Naive thymus-derived CD8-positive, alpha-beta T cell (primary cell): ENCODE measurements around the gene ADAM8. TPM values are rescaled to one million over a fixed set of nuclear protein-coding genes. Genes with fewer than 3 reads are reported as not detected.
A peak's percentile ranks its signal among the peaks of the same experiment; 100 is the strongest.
"Not testable (repeated sequence)": the region's sequence is repeated elsewhere in the genome, so short reads cannot be mapped to it uniquely, and the experiment has no call there.

ENCODE experiments used
- ATAC-seq, 2 donors: fragments of 150-1000 bp; cut with Tn5 transposase in 1 of 2; sonication (Bioruptor Pico), chemical (Tn5 transposase) in 1 of 2; 1 replicate in 1 of 2; 2 replicates in 1 of 2; pipeline ENCODE4 v1.10.0; 2021; ENCODE audit warnings: mild to moderate bottlenecking in 2 of 2, moderate library complexity in 2 of 2
- POLR2A ChIA-PET: fragments of 350-600 bp; sonication (Branson Sonifier 250); formaldehyde crosslinking; loops from one replicate; lab custom pipeline; 2021; ENCODE audit warnings: antibody characterized with exemption; lab: Charles Lee
- DNase-seq, 10 donors: peaks; one replicate each; pipeline versions ENCODE4 v3.0.0 to v3.0.0-alpha.2; 2020 to 2022
- H3K27ac Mint-ChIP-seq, 10 donors: one replicate each; pipeline ENCODE4 v1.8.0; 2020 to 2022; ENCODE audit warnings: mild to moderate bottlenecking in 10 of 10, mixed read lengths in 10 of 10, moderate library complexity in 4 of 10, inconsistent platforms in 1 of 10
- H3K27me3 Mint-ChIP-seq, 5 donors: one replicate each; pipeline ENCODE4 v1.8.0; 2021 to 2022; ENCODE audit warnings: mixed read lengths in 5 of 5
- H3K36me3 Mint-ChIP-seq, 3 donors: one replicate each; pipeline ENCODE4 v1.8.0; 2020 to 2022; ENCODE audit warnings: mixed read lengths in 3 of 3, mild to moderate bottlenecking in 2 of 3, inconsistent platforms in 1 of 3
- H3K4me1 Mint-ChIP-seq, 4 donors: one replicate each; pipeline ENCODE4 v1.8.0; 2021 to 2022; ENCODE audit warnings: mixed read lengths in 4 of 4
- H3K4me3 Mint-ChIP-seq, 10 donors: one replicate each; pipeline ENCODE4 v1.8.0; 2020 to 2022; ENCODE audit warnings: mild to moderate bottlenecking in 10 of 10, mixed read lengths in 10 of 10, moderate library complexity in 6 of 10, inconsistent platforms in 1 of 10
- H3K9me3 Mint-ChIP-seq, 9 donors: one replicate each; pipeline ENCODE4 v1.8.0; 2020 to 2022; ENCODE audit warnings: mixed read lengths in 9 of 9, mild to moderate bottlenecking in 3 of 9, inconsistent platforms in 1 of 9, moderate library complexity in 1 of 9
- polyA plus RNA-seq, 3 donors: library from polyadenylated mRNA; unstranded; fragments of 300-500 nt; fragmentation: Illumina TruSeq; gene quantifications; one replicate each; pipeline ENCODE4 v1.2.3, GENCODE V29; 2021
- total RNA-seq, 8 experiments: library from RNA in 2 of 8; stranded (reverse) in 2 of 8; gene quantifications; one replicate each; pipeline ENCODE4 v1.2.3 and lab custom pipeline; 2021 to 2026

Gene ADAM8
- total and polyA plus RNA-seq, 5 experiments from 2014 or later, result 7.8 to 28.4 (median 9.4) TPM

- Mint-ChIP-seq H3K36me3 (no peaks in the 10 kb centered on the region), H3K27ac (no peak overlapping the region), H3K4me1 (peaks cover 11 to 41% (median 30%) of the 10 kb centered on the region in 4 donors), H3K27me3 (peaks cover 17 to 57% (median 51%) of the 10 kb centered on the region in 5 donors), H3K4me3 (no peak overlapping the region), H3K9me3 (peaks cover 0 to 3% (median 0%) of the 10 kb centered on the region in 9 donors)
- POLR2A ChIA-PET, result no interaction called here
- ATAC-seq (no peak), DNase-seq (no peak)
Measured at GRCh38 chr10:133239990-133240389, 36.7 kb downstream of the ADAM8 start.

- peaks cover 24 to 66% (median 55%) of the 10 kb centered on the region in 5 donors for H3K27me3 Mint-ChIP-seq
- POLR2A ChIA-PET, result no interaction called here
- H3K27ac Mint-ChIP-seq, result no peak overlapping the region
- H3K4me1 Mint-ChIP-seq, result peaks cover 11 to 43% (median 32%) of the 10 kb centered on the region in 4 donors
- peak overlapping the region in 5 of 10 donors; percentile 22 to 65 (median 52) for H3K4me3 Mint-ChIP-seq
- ATAC-seq (no peak), DNase-seq (no peak)
- peaks cover 0 to 3% (median 0%) of the 10 kb centered on the region in 9 donors for H3K9me3 Mint-ChIP-seq
- no peaks in the 10 kb centered on the region for H3K36me3 Mint-ChIP-seq
Measured at GRCh38 chr10:133238466-133238804, 38.2 kb downstream of the ADAM8 start.

DNA sequence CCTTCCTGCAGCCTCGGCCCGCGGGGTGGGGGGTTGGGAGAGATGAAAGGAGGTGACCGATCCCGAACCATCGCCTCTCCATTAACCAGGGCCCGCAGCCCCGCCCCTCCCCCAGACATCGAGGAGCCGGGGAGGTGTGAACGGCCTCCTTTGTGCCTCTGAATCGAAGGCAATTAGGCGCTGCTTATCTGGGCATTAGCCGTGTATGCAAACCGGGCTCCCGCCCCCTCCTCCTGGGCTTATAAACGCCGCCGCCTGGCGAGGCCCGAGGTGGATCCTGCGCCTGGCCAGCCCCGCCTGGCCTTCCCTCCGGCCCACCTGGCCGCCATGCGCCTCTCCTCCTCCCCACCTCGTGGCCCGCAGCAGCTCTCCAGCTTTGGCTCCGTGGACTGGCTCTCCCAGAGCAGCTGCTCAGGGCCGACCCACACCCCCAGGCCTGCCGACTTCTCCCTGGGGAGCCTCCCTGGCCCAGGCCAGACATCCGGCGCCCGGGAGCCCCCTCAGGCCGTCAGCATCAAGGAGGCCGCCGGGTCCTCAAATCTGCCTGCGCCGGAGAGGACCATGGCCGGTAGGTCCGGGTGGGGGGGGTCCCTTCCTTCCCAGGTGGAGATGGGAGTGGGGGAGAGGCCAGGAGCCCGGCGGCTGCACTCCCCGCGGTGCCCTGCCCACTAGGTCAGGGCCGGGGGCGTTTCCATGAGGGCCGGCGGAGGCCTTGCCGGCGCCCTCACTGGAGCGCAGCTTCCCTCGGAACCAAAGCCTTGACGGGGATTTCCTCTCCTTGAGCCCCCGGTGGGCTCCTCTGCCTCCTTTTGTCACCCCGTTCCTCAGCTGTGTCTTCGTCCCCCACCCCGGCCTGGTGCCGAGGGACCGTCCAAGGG lies 38.8 kb downstream of the ADAM8 start, which contains the start of gene VENTX:
VENTX (plus strand) TSS at position 268 of the 878 bp plus-strand sequence; CDS start at position 328, 60 bp downstream.
- peak within 1 kb of the TSS in 6 of 10 donors; percentile 22 to 76 (median 61) for H3K4me3 Mint-ChIP-seq
- no peak within 1 kb of the TSS for H3K27ac Mint-ChIP-seq
- POLR2A ChIA-PET, result no interaction called here
- peaks cover 11 to 38% (median 29%) of the 10 kb centered on the region in 4 donors for H3K4me1 Mint-ChIP-seq
- peaks cover 20 to 67% (median 54%) of the 10 kb centered on the region in 5 donors for H3K27me3 Mint-ChIP-seq
- no peak for ATAC-seq
- peaks cover 0 to 3% (median 0%) of the 10 kb centered on the region in 9 donors for H3K9me3 Mint-ChIP-seq
- H3K36me3 Mint-ChIP-seq, result no peaks in the 10 kb centered on the region
- no peak for DNase-seq

GRCh38 chr10:133237241-133237587 lies 39.5 kb downstream of the ADAM8 start:
- peaks cover 0 to 3% (median 0%) of the 10 kb centered on the region in 9 donors for H3K9me3 Mint-ChIP-seq
- POLR2A ChIA-PET, result no interaction called here
- H3K27me3 Mint-ChIP-seq, result peaks cover 20 to 67% (median 48%) of the 10 kb centered on the region in 5 donors
- peak overlapping the region in 3 of 10 donors; percentile 55 to 67 (median 57) for H3K4me3 Mint-ChIP-seq
- no peak overlapping the region for H3K27ac Mint-ChIP-seq
- H3K4me1 Mint-ChIP-seq, result peaks cover 7 to 33% (median 25%) of the 10 kb centered on the region in 4 donors
- H3K36me3 Mint-ChIP-seq, result no peaks in the 10 kb centered on the region
- ATAC-seq, result no peak
- DNase-seq, result no peak

- Mint-ChIP-seq H3K27ac (no peak overlapping the region), H3K4me1 (peaks cover 7 to 28% (median 23%) of the 10 kb centered on the region in 4 donors)
Measured at GRCh38 chr10:133236401-133237240, 40.0 kb downstream of the ADAM8 start.

GRCh38 chr10:133235932-133236331 lies 40.7 kb downstream of the ADAM8 start:
- peaks cover 23 to 67% (median 53%) of the 10 kb centered on the region in 5 donors for H3K27me3 Mint-ChIP-seq
- H3K36me3 Mint-ChIP-seq, result no peaks in the 10 kb centered on the region
- H3K9me3 Mint-ChIP-seq, result peaks cover 0 to 3% (median 0%) of the 10 kb centered on the region in 9 donors
- peaks cover 7 to 23% (median 18%) of the 10 kb centered on the region in 4 donors for H3K4me1 Mint-ChIP-seq
- ATAC-seq (peak in 1 of 2 donors; percentile 16), DNase-seq (no peak)
- POLR2A ChIA-PET, result no interaction called here
- no peak overlapping the region for H3K27ac Mint-ChIP-seq
- H3K4me3 Mint-ChIP-seq, result peak overlapping the region in 9 of 10 donors; percentile 28 to 83 (median 69)

More at GRCh38 chr10:133236401-133237240, 40.0 kb downstream of the ADAM8 start:
- H3K27me3 Mint-ChIP-seq, result peaks cover 22 to 69% (median 52%) of the 10 kb centered on the region in 5 donors
- POLR2A ChIA-PET, result no interaction called here
- peak overlapping the region in 1 of 10 donors; percentile 76 for H3K4me3 Mint-ChIP-seq
- ATAC-seq (peak; percentile 31 to 53), DNase-seq (no peak)
- no peaks in the 10 kb centered on the region for H3K36me3 Mint-ChIP-seq
- peaks cover 0 to 3% (median 0%) of the 10 kb centered on the region in 9 donors for H3K9me3 Mint-ChIP-seq

DNA sequence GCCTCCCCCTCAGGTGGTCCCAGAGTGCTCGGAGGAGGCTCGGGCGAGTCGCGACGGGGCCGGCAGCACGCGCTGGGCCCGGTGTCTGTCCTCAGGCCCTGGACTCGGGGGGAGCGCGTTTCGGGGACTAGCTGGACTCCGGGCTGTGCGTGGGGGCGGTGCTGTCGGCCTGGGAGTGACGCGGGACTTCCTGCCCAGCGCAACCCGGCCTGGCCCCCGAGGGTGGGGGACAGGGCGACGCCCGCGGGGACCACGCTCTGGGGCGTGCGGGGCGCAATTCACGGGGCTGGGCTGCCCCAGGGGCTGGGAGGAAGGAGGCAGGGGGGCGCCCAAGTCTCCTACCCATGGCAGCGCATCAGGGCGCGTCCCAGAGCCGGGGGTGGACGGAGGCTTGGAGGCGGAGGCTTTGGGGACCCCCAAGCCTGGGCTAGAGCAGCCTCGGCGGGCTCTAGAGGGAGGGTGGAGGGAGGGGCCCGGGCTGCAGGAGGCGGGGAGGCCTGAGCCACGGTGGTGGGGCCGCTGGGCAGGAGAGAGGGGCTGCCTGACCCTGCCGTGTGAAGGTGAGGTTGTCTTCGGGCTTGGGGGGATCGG lies 41.3 kb downstream of the ADAM8 start:
- peaks cover 0 to 3% (median 0%) of the 10 kb centered on the region in 9 donors for H3K9me3 Mint-ChIP-seq
- H3K27ac Mint-ChIP-seq, result no peak overlapping the region
- H3K36me3 Mint-ChIP-seq, result no peaks in the 10 kb centered on the region
- DNase-seq (no peak), ATAC-seq (peak in 1 of 2 donors; percentile 42)
- H3K4me1 Mint-ChIP-seq, result peaks cover 3 to 19% (median 13%) of the 10 kb centered on the region in 4 donors
- H3K27me3 Mint-ChIP-seq, result peaks cover 20 to 63% (median 48%) of the 10 kb centered on the region in 5 donors
- POLR2A ChIA-PET, result no interaction called here
- peak overlapping the region in 8 of 10 donors; percentile 55 to 83 (median 70) for H3K4me3 Mint-ChIP-seq

GRCh38 chr10:133234796-133235195 lies 41.9 kb downstream of the ADAM8 start:
- H3K9me3 Mint-ChIP-seq, ATAC-seq, H3K36me3 Mint-ChIP-seq, POLR2A ChIA-PET, DNase-seq, H3K27ac Mint-ChIP-seq: not testable (repeated sequence)
- Mint-ChIP-seq H3K4me3 (peak overlapping the region in 7 of 10 donors; percentile 38 to 79 (median 66)), H3K4me1 (peaks cover 3 to 17% (median 13%) of the 10 kb centered on the region in 4 donors), H3K27me3 (peaks cover 20 to 59% (median 44%) of the 10 kb centered on the region in 5 donors)

GRCh38 chr10:133231946-133232574 lies 44.6 kb downstream of the ADAM8 start:
- ATAC-seq, result no peak
- Mint-ChIP-seq H3K27me3 (peaks cover 23 to 61% (median 40%) of the 10 kb centered on the region in 5 donors), H3K36me3 (no peaks in the 10 kb centered on the region), H3K9me3 (no peaks in the 10 kb centered on the region), H3K27ac (no peak overlapping the region), H3K4me1 (peaks cover 5 to 19% (median 18%) of the 10 kb centered on the region in 4 donors), H3K4me3 (peak overlapping the region in 4 of 10 donors; percentile 4 to 63 (median 56))
- POLR2A ChIA-PET, result no interaction called here
- no peak for DNase-seq

GRCh38 chr10:133231244-133231945 lies 45.3 kb downstream of the ADAM8 start:
- no peaks in the 10 kb centered on the region for H3K36me3 Mint-ChIP-seq
- DNase-seq (no peak), ATAC-seq (no peak)
- H3K4me1 Mint-ChIP-seq, result peaks cover 5 to 22% (median 18%) of the 10 kb centered on the region in 4 donors
- H3K9me3 Mint-ChIP-seq, result no peaks in the 10 kb centered on the region
- POLR2A ChIA-PET, result no interaction called here
- H3K27ac Mint-ChIP-seq, result no peak overlapping the region
- H3K4me3 Mint-ChIP-seq, result peak overlapping the region in 5 of 10 donors; percentile 53 to 78 (median 59)
- H3K27me3 Mint-ChIP-seq, result peaks cover 23 to 67% (median 46%) of the 10 kb centered on the region in 5 donors
